ENCODE data around the gene CHRNA9.
A peak's percentile ranks its signal among the peaks of the same experiment; 100 is the strongest.

CHRNA9 gene

GRCh38 chr4:40314951-40315350 is 20.2 kb upstream of the CHRNA9 start:
- no peak overlapping the region for H3K4me3 ChIP-seq (ENCODE audit: low read depth, low read length)
- H3K36me3 ChIP-seq (ENCODE audit: control insufficient read depth, insufficient read depth, low read length), result no peaks in the 10 kb centered on the region
- H3K27me3 ChIP-seq (ENCODE audit: control insufficient read depth, insufficient read depth, low read length), result no peaks in the 10 kb centered on the region
- H3K9me3 ChIP-seq (ENCODE audit: control insufficient read depth, insufficient read depth, low read length), result no peaks in the 10 kb centered on the region
- H3K9ac ChIP-seq (ENCODE audit: low read depth, low read length), result no peak overlapping the region
- H3K4me1 ChIP-seq (ENCODE audit: control insufficient read depth, insufficient read depth, low read length), result peaks cover 11% of the 10 kb centered on the region

GRCh38 chr4:40316333-40316781 is 18.8 kb upstream of the CHRNA9 start:
- Histone ChIP-seq H3K4me3 (ENCODE audit: low read depth, low read length) (no peak overlapping the region), H3K4me1 (ENCODE audit: control insufficient read depth, insufficient read depth, low read length) (peaks cover 11% of the 10 kb centered on the region), H3K9me3 (ENCODE audit: control insufficient read depth, insufficient read depth, low read length) (no peaks in the 10 kb centered on the region), H3K27me3 (ENCODE audit: control insufficient read depth, insufficient read depth, low read length) (no peaks in the 10 kb centered on the region), H3K9ac (ENCODE audit: low read depth, low read length) (no peak overlapping the region), H3K36me3 (ENCODE audit: control insufficient read depth, insufficient read depth, low read length) (no peaks in the 10 kb centered on the region)

- H3K4me3 ChIP-seq (ENCODE audit: low read depth, low read length), result peak overlapping the region; percentile 2
- H3K9me3 ChIP-seq (ENCODE audit: control insufficient read depth, insufficient read depth, low read length), result no peaks in the 10 kb centered on the region
- no peaks in the 10 kb centered on the region for H3K27me3 ChIP-seq (ENCODE audit: control insufficient read depth, insufficient read depth, low read length)
- no peaks in the 10 kb centered on the region for H3K36me3 ChIP-seq (ENCODE audit: control insufficient read depth, insufficient read depth, low read length)
- H3K4me1 ChIP-seq (ENCODE audit: control insufficient read depth, insufficient read depth, low read length), result peaks cover 8% of the 10 kb centered on the region
- no peak overlapping the region for H3K9ac ChIP-seq (ENCODE audit: low read depth, low read length)
These were observed 18.1 kb upstream of the CHRNA9 start for GRCh38 chr4:40316782-40317635.

- H3K36me3 ChIP-seq (ENCODE audit: control insufficient read depth, insufficient read depth, low read length), result no peaks in the 10 kb centered on the region
- no peaks in the 10 kb centered on the region for H3K27me3 ChIP-seq (ENCODE audit: control insufficient read depth, insufficient read depth, low read length)
- no peaks in the 10 kb centered on the region for H3K9me3 ChIP-seq (ENCODE audit: control insufficient read depth, insufficient read depth, low read length)
- H3K4me1 ChIP-seq (ENCODE audit: control insufficient read depth, insufficient read depth, low read length), result peaks cover 12% of the 10 kb centered on the region
- H3K9ac ChIP-seq (ENCODE audit: low read depth, low read length), result no peak overlapping the region
- H3K4me3 ChIP-seq (ENCODE audit: low read depth, low read length), result no peak overlapping the region
These were observed 17.0 kb upstream of the CHRNA9 start for GRCh38 chr4:40317916-40318658.

GRCh38 chr4:40321574-40322275 is 13.4 kb upstream of the CHRNA9 start:
- H3K36me3 ChIP-seq (ENCODE audit: control insufficient read depth, insufficient read depth, low read length), result no peaks in the 10 kb centered on the region
- H3K4me1 ChIP-seq (ENCODE audit: control insufficient read depth, insufficient read depth, low read length), result peaks cover 13% of the 10 kb centered on the region
- H3K27me3 ChIP-seq (ENCODE audit: control insufficient read depth, insufficient read depth, low read length), result no peaks in the 10 kb centered on the region
- no peaks in the 10 kb centered on the region for H3K9me3 ChIP-seq (ENCODE audit: control insufficient read depth, insufficient read depth, low read length)
- H3K4me3 ChIP-seq (ENCODE audit: low read depth, low read length), result no peak overlapping the region
- H3K9ac ChIP-seq (ENCODE audit: low read depth, low read length), result no peak overlapping the region

GRCh38 chr4:40322811-40323210 is 12.3 kb upstream of the CHRNA9 start:
- no peak overlapping the region for H3K9ac ChIP-seq (ENCODE audit: low read depth, low read length)
- no peaks in the 10 kb centered on the region for H3K9me3 ChIP-seq (ENCODE audit: control insufficient read depth, insufficient read depth, low read length)
- no peaks in the 10 kb centered on the region for H3K27me3 ChIP-seq (ENCODE audit: control insufficient read depth, insufficient read depth, low read length)
- no peaks in the 10 kb centered on the region for H3K36me3 ChIP-seq (ENCODE audit: control insufficient read depth, insufficient read depth, low read length)
- H3K4me3 ChIP-seq (ENCODE audit: low read depth, low read length), result no peak overlapping the region
- H3K4me1 ChIP-seq (ENCODE audit: control insufficient read depth, insufficient read depth, low read length), result peaks cover 9% of the 10 kb centered on the region

- H3K4me1 ChIP-seq (ENCODE audit: control insufficient read depth, insufficient read depth, low read length), result peaks cover 9% of the 10 kb centered on the region
- H3K9ac ChIP-seq (ENCODE audit: low read depth, low read length), result no peak overlapping the region
- no peaks in the 10 kb centered on the region for H3K27me3 ChIP-seq (ENCODE audit: control insufficient read depth, insufficient read depth, low read length)
- no peaks in the 10 kb centered on the region for H3K36me3 ChIP-seq (ENCODE audit: control insufficient read depth, insufficient read depth, low read length)
- no peak overlapping the region for H3K4me3 ChIP-seq (ENCODE audit: low read depth, low read length)
- H3K9me3 ChIP-seq (ENCODE audit: control insufficient read depth, insufficient read depth, low read length), result no peaks in the 10 kb centered on the region
These were observed 11.3 kb upstream of the CHRNA9 start for GRCh38 chr4:40323866-40324265.

- Histone ChIP-seq H3K27me3 (ENCODE audit: control insufficient read depth, insufficient read depth, low read length) (no peaks in the 10 kb centered on the region), H3K9ac (ENCODE audit: low read depth, low read length) (no peak overlapping the region), H3K4me1 (ENCODE audit: control insufficient read depth, insufficient read depth, low read length) (peaks cover 9% of the 10 kb centered on the region), H3K9me3 (ENCODE audit: control insufficient read depth, insufficient read depth, low read length) (no peaks in the 10 kb centered on the region), H3K4me3 (ENCODE audit: low read depth, low read length) (no peak overlapping the region), H3K36me3 (ENCODE audit: control insufficient read depth, insufficient read depth, low read length) (no peaks in the 10 kb centered on the region)
These were observed 9.6 kb upstream of the CHRNA9 start for GRCh38 chr4:40325406-40326019.

GRCh38 chr4:40327340-40327739 is 7.8 kb upstream of the CHRNA9 start:
- Histone ChIP-seq H3K4me1 (ENCODE audit: control insufficient read depth, insufficient read depth, low read length) (peaks cover 9% of the 10 kb centered on the region), H3K36me3 (ENCODE audit: control insufficient read depth, insufficient read depth, low read length) (no peaks in the 10 kb centered on the region), H3K4me3 (ENCODE audit: low read depth, low read length) (no peak overlapping the region), H3K27me3 (ENCODE audit: control insufficient read depth, insufficient read depth, low read length) (no peaks in the 10 kb centered on the region), H3K9ac (ENCODE audit: low read depth, low read length) (no peak overlapping the region), H3K9me3 (ENCODE audit: control insufficient read depth, insufficient read depth, low read length) (no peaks in the 10 kb centered on the region)

- peaks cover 5% of the 10 kb centered on the region for H3K4me1 ChIP-seq (ENCODE audit: control insufficient read depth, insufficient read depth, low read length)
- no peak overlapping the region for H3K4me3 ChIP-seq (ENCODE audit: low read depth, low read length)
- H3K27me3 ChIP-seq (ENCODE audit: control insufficient read depth, insufficient read depth, low read length), result no peaks in the 10 kb centered on the region
- no peak overlapping the region for H3K9ac ChIP-seq (ENCODE audit: low read depth, low read length)
- H3K36me3 ChIP-seq (ENCODE audit: control insufficient read depth, insufficient read depth, low read length), result no peaks in the 10 kb centered on the region
- H3K9me3 ChIP-seq (ENCODE audit: control insufficient read depth, insufficient read depth, low read length), result no peaks in the 10 kb centered on the region
These were observed 6.8 kb upstream of the CHRNA9 start for GRCh38 chr4:40328383-40328782.

GRCh38 chr4:40329805-40330204 is 5.3 kb upstream of the CHRNA9 start:
- no peaks in the 10 kb centered on the region for H3K36me3 ChIP-seq (ENCODE audit: control insufficient read depth, insufficient read depth, low read length)
- H3K9ac ChIP-seq (ENCODE audit: low read depth, low read length), result no peak overlapping the region
- no peak overlapping the region for H3K4me3 ChIP-seq (ENCODE audit: low read depth, low read length)
- peaks cover 5% of the 10 kb centered on the region for H3K4me1 ChIP-seq (ENCODE audit: control insufficient read depth, insufficient read depth, low read length)
- no peaks in the 10 kb centered on the region for H3K27me3 ChIP-seq (ENCODE audit: control insufficient read depth, insufficient read depth, low read length)
- no peaks in the 10 kb centered on the region for H3K9me3 ChIP-seq (ENCODE audit: control insufficient read depth, insufficient read depth, low read length)
